ENCODE results near the gene TMEM167A.

- TF ChIP-seq YY1 (IDR thresholded peaks at IDR 0.05; ENCODE audit: insufficient read depth, insufficient read length) (no peak), ZNF274 (IDR thresholded peaks at IDR 0.05; ENCODE audit: low read depth, low read length) (no peak)
Measured at GRCh38 chr5:83109380-83109779, 32.2 kb upstream of the TMEM167A start.
